Panc1 (cell line): ENCODE data around the gene LCORL. TPM values are rescaled to one million over a fixed set of nuclear protein-coding genes. Genes with fewer than 3 reads are reported as not detected.

ENCODE experiments used
- ATAC-seq: fragments of 200-7000 bp; cut with Tn5 transposase; 2 replicates; pipeline ENCODE4 v1.9.1; 2020; ENCODE audit warnings: mild to moderate bottlenecking, moderate library complexity
- BruUV-seq: library from RNA; stranded (reverse); fragments of 400-500 nt; replicated peaks from 2 replicates; lab custom pipeline; 2021; lab: Mats Ljungman, UMichigan
- CTCF ChIA-PET: fragments of 300-600 bp; sonication (Branson Sonifier 250); formaldehyde crosslinking; loops from one replicate; lab custom pipeline; 2022; ENCODE audit warnings: antibody characterized with exemption; lab: Charles Lee
- POLR2A ChIA-PET: fragments of 300-600 bp; sonication (Branson Sonifier 250); formaldehyde crosslinking; loops from one replicate; lab custom pipeline; 2022; ENCODE audit warnings: antibody characterized with exemption; lab: Charles Lee
- DNase-seq: peaks from one replicate; pipeline ENCODE4 v3.0.0-alpha.2; 2010; ENCODE audit warnings: low read depth, low spot score
- H3K27ac ChIP-seq: 2 replicates; pipeline ENCODE4 v1.5.1; 2011; ENCODE audit warnings: mild to moderate bottlenecking, low read length, inconsistent platforms
- H3K27me3 ChIP-seq: fragments of 200-500 bp; sonication (Bioruptor generic); 2 replicates; pipeline ENCODE4 v1.6.0; 2014; ENCODE audit warnings: low read length, inconsistent platforms; ENCODE audit not compliant: control insufficient read depth, insufficient read depth
- H3K36me3 ChIP-seq: fragments of 200-500 bp; sonication (Bioruptor generic); 2 replicates; pipeline ENCODE4 v1.5.1; 2014; ENCODE audit warnings: inconsistent platforms, mild to moderate bottlenecking, low read length, moderate library complexity; ENCODE audit not compliant: control insufficient read depth, insufficient read depth
- H3K4me1 ChIP-seq: 2 replicates; pipeline ENCODE4 v1.5.1; 2011; ENCODE audit warnings: inconsistent platforms, mild to moderate bottlenecking, low read length, moderate library complexity; ENCODE audit not compliant: control insufficient read depth, insufficient read depth
- H3K4me3 ChIP-seq, 2 experiments: 2 replicates each; pipeline ENCODE4 v1.5.1; 2011 to 2012; ENCODE audit warnings: low read depth in 2 of 2, low read length in 2 of 2, mild to moderate bottlenecking in 2 of 2, inconsistent platforms in 1 of 2, moderate library complexity in 1 of 2
- H3K9me3 ChIP-seq: fragments of 200-500 bp; sonication (Bioruptor generic); 2 replicates; pipeline ENCODE4 v1.5.1; 2014; ENCODE audit warnings: low read depth, mild to moderate bottlenecking, inconsistent platforms, low read length, moderate library complexity; ENCODE audit not compliant: control insufficient read depth, insufficient read depth
- POLR2AphosphoS5 ChIP-seq: IDR thresholded peaks from 2 replicates; pipeline ENCODE4 v1.6.1; 2012; ENCODE audit warnings: mild to moderate bottlenecking, low read depth, low read length, moderate library complexity
- SIN3A ChIP-seq: IDR thresholded peaks from 2 replicates; pipeline ENCODE4 v1.6.1; 2012; ENCODE audit warnings: low read depth, mild to moderate bottlenecking, low read length, moderate library complexity, borderline replicate concordance; ENCODE audit not compliant: insufficient read depth
- TCF7L2 ChIP-seq: IDR thresholded peaks from 2 replicates; pipeline ENCODE4 v1.6.1; 2011; ENCODE audit warnings: mild to moderate bottlenecking, low read depth, low read length, inconsistent platforms
- in situ Hi-C: cut with HindIII; loops from 2 replicates; pipeline ENCODE4 v1.10.0; 2016; ENCODE audit warnings: low sequenced_read_pairs, low pct_unique_long_range_greater_than_20kb
- intact Hi-C: fragments of 100-400 bp; cut with micrococcal nuclease; formaldehyde crosslinking; loops from one replicate; pipeline ENCODE4 v1.10.0; 2022; ENCODE audit not compliant: unreplicated experiment
- total RNA-seq: library from RNA; stranded (reverse); gene quantifications from one replicate; pipeline ENCODE4 v1.2.1, GENCODE V29; 2021; ENCODE audit not compliant: unreplicated experiment
- TF ChIP-seq, protein P1 (sequence below): fragments of 450-650 bp; IDR thresholded peaks from 2 replicates; pipeline ENCODE4 v1.5.1; 2017; ENCODE audit warnings: mild to moderate bottlenecking
- TF ChIP-seq, protein P2 (sequence below), 2 experiments: IDR thresholded peaks; 2 replicates each; pipeline ENCODE4 v1.6.1; 2011 to 2012; ENCODE audit warnings: low read depth in 2 of 2, control low read depth in 1 of 2, low read length in 1 of 2, mild to moderate bottlenecking in 1 of 2, moderate library complexity in 1 of 2; ENCODE audit not compliant: insufficient read depth in 1 of 2

The LCORL gene
- total RNA-seq, 1 experiment from 2014 or later, result 17.5 TPM

DNA sequence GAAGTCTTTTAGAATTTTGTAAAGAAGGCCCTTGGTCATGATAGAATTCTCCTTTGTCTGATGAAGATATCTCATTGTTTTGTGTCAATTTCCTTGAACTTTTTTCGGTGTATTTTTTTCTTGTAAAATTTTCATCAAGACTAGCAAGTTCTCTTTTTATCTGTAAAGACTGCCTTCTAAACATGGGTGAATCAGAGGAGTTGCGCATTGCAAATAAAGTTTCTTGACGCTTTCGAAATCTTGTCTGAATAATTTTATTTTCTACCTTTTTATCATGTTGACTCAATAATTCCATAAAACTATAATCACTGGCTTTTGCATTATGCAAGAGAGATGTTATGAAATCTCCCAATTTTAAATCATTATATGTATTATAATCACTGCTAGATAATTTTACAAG lies 144.6 kb downstream of the LCORL start:
- CTCF ChIA-PET, result no interaction called here
- no peak overlapping the region for H3K27ac ChIP-seq
- no peaks in the 10 kb centered on the region for H3K36me3 ChIP-seq

DNA sequence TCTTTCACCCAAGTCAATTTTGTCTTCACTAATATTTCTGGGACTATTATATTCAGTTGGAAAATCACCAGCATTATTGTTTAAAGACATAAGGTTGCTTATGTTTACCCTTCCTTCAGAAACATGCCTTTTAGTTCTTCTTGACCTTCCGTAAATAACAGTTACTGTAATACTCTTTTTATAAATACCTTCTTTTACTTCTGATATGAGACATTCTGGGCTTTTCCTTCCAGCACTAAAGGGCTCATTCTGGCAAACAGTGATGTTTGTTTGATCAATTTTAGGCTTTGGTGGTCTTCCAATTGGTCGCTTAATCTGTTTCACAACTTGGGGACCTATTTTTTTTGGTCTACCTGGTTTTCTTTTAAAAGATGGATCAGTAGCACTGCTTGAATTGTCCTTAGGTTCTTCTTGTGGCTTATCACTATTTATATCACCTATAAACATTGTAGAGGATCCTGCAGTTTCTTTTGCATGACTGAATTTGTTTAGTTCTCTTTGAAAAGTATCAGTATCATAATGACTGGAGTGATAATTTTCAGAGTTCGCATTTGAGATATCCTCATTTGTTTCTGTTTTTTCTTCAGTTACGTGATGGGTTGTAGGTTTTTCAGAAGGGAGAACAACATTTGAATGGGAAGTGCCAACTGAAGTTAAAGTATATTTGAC lies 146.0 kb downstream of the LCORL start:
- ChIA-PET POLR2A (interaction anchor here (0.6 kb wide), 1 partner anchor 42 kb away, joined by 4 read pairs; no protein-coding TSS in a partner anchor), CTCF (no interaction called here)
- intact Hi-C loops, result no loop called here
- Histone ChIP-seq H3K9me3 (no peaks in the 10 kb centered on the region), H3K4me1 (no peaks in the 10 kb centered on the region), H3K4me3 (no peak overlapping the region), H3K36me3 (no peaks in the 10 kb centered on the region), H3K27me3 (no peaks in the 10 kb centered on the region), H3K27ac (no peak overlapping the region)
- TF ChIP-seq, protein P1, sequence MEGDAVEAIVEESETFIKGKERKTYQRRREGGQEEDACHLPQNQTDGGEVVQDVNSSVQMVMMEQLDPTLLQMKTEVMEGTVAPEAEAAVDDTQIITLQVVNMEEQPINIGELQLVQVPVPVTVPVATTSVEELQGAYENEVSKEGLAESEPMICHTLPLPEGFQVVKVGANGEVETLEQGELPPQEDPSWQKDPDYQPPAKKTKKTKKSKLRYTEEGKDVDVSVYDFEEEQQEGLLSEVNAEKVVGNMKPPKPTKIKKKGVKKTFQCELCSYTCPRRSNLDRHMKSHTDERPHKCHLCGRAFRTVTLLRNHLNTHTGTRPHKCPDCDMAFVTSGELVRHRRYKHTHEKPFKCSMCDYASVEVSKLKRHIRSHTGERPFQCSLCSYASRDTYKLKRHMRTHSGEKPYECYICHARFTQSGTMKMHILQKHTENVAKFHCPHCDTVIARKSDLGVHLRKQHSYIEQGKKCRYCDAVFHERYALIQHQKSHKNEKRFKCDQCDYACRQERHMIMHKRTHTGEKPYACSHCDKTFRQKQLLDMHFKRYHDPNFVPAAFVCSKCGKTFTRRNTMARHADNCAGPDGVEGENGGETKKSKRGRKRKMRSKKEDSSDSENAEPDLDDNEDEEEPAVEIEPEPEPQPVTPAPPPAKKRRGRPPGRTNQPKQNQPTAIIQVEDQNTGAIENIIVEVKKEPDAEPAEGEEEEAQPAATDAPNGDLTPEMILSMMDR, result no peak
- no peak for TF ChIP-seq POLR2AphosphoS5
- TF ChIP-seq, protein P2, sequence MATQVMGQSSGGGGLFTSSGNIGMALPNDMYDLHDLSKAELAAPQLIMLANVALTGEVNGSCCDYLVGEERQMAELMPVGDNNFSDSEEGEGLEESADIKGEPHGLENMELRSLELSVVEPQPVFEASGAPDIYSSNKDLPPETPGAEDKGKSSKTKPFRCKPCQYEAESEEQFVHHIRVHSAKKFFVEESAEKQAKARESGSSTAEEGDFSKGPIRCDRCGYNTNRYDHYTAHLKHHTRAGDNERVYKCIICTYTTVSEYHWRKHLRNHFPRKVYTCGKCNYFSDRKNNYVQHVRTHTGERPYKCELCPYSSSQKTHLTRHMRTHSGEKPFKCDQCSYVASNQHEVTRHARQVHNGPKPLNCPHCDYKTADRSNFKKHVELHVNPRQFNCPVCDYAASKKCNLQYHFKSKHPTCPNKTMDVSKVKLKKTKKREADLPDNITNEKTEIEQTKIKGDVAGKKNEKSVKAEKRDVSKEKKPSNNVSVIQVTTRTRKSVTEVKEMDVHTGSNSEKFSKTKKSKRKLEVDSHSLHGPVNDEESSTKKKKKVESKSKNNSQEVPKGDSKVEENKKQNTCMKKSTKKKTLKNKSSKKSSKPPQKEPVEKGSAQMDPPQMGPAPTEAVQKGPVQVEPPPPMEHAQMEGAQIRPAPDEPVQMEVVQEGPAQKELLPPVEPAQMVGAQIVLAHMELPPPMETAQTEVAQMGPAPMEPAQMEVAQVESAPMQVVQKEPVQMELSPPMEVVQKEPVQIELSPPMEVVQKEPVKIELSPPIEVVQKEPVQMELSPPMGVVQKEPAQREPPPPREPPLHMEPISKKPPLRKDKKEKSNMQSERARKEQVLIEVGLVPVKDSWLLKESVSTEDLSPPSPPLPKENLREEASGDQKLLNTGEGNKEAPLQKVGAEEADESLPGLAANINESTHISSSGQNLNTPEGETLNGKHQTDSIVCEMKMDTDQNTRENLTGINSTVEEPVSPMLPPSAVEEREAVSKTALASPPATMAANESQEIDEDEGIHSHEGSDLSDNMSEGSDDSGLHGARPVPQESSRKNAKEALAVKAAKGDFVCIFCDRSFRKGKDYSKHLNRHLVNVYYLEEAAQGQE (IDR thresholded peaks at IDR 0.05; ENCODE audit: insufficient read depth in 1 of 2, low read depth in 2 of 2, low read length in 1 of 2), result no peak
- no peak for TF ChIP-seq SIN3A
- no peak for TF ChIP-seq TCF7L2
- ATAC-seq (no peak), DNase-seq (no peak)
- no TSS peak for BruUV-seq
- in situ Hi-C loops, result no loop called here

More for the DNA sequence above, 144.6 kb downstream of the LCORL start:
- H3K27me3 ChIP-seq, result no peaks in the 10 kb centered on the region
- BruUV-seq, result no TSS peak
- no peaks in the 10 kb centered on the region for H3K4me1 ChIP-seq
- in situ Hi-C loops, result no loop called here
- no peak overlapping the region for H3K4me3 ChIP-seq
- no peak for TF ChIP-seq TCF7L2
- no peak for TF ChIP-seq SIN3A
- TF ChIP-seq, protein P1, result no peak
- ATAC-seq (no peak), DNase-seq (no peak)
- intact Hi-C loops, result no loop called here
- POLR2A ChIA-PET, result no interaction called here
- no peaks in the 10 kb centered on the region for H3K9me3 ChIP-seq
